ENCODE data around the gene HHAT.
"Not testable (repeated sequence)": the region's sequence is repeated elsewhere in the genome, so short reads cannot be mapped to it uniquely, and the experiment has no call there.

HHAT gene

GRCh38 chr1:210400043-210400840 is 71.5 kb downstream of the HHAT start:
- DNase-seq = peak; percentile 12

- DNase-seq = no peak
Observed at GRCh38 chr1:210402560-210402959, 73.9 kb downstream of the HHAT start.

GRCh38 chr1:210405316-210405715 is 76.6 kb downstream of the HHAT start:
- no peak for DNase-seq

GRCh38 chr1:210406341-210406740 is 77.6 kb downstream of the HHAT start:
- DNase-seq = not testable (repeated sequence)

GRCh38 chr1:210407207-210407886 is 78.6 kb downstream of the HHAT start:
- DNase-seq = peak; percentile 29

GRCh38 chr1:210407887-210408252 is 79.2 kb downstream of the HHAT start:
- DNase-seq = no peak

- no peak for DNase-seq
Observed at GRCh38 chr1:210412240-210412639, 83.5 kb downstream of the HHAT start.

- peak; percentile 14 for DNase-seq
Observed at GRCh38 chr1:210413951-210414350, 85.2 kb downstream of the HHAT start.

GRCh38 chr1:210415846-210416448 is 87.2 kb downstream of the HHAT start:
- no peak for DNase-seq

- DNase-seq = no peak
Observed at GRCh38 chr1:210416681-210417080, 88.0 kb downstream of the HHAT start.

- no peak for DNase-seq
Observed at GRCh38 chr1:210417881-210418280, 89.2 kb downstream of the HHAT start.

- no peak for DNase-seq
Observed at GRCh38 chr1:210418863-210419650, 90.4 kb downstream of the HHAT start.

GRCh38 chr1:210426696-210427095 is 98.0 kb downstream of the HHAT start:
- DNase-seq = not testable (repeated sequence)

GRCh38 chr1:210428696-210429095 is 100.0 kb downstream of the HHAT start:
- DNase-seq = no peak

GRCh38 chr1:210434223-210434622 is 105.5 kb downstream of the HHAT start:
- no peak for DNase-seq

GRCh38 chr1:210437111-210437510 is 108.4 kb downstream of the HHAT start:
- DNase-seq = no peak

GRCh38 chr1:210437781-210438180 is 109.1 kb downstream of the HHAT start:
- no peak for DNase-seq

GRCh38 chr1:210438928-210439841 is 110.5 kb downstream of the HHAT start:
- DNase-seq = no peak

GRCh38 chr1:210440081-210440480 is 111.4 kb downstream of the HHAT start:
- DNase-seq = no peak

GRCh38 chr1:210441028-210441427 is 112.3 kb downstream of the HHAT start:
- DNase-seq = peak; percentile 37

GRCh38 chr1:210445485-210445884 is 116.8 kb downstream of the HHAT start:
- no peak for DNase-seq

GRCh38 chr1:210445931-210446330 is 117.2 kb downstream of the HHAT start:
- DNase-seq = no peak
